Vagina (tissue), 2 donors: Measurements from ENCODE around the gene RYR1. TPM values are rescaled to one million over a fixed set of nuclear protein-coding genes. Genes with fewer than 3 reads are reported as not detected.

Experiments
- DNase-seq, 2 donors: peaks; one replicate each; pipeline ENCODE4 v3.0.0-alpha.2; 2017; ENCODE audit errors: extremely low spot score in 2 of 2
- H3K27ac ChIP-seq: fragments of 200-600 bp; sonication (generic); one replicate; pipeline ENCODE4 v1.5.1; 2019
- H3K27me3 ChIP-seq: fragments of 200-600 bp; sonication (generic); one replicate; pipeline ENCODE4 v1.5.1; 2019
- H3K36me3 ChIP-seq, 2 donors: fragments of 200-600 bp; sonication (generic); one replicate each; pipeline ENCODE4 v1.5.1; 2017 to 2019
- H3K4me1 ChIP-seq: fragments of 200-600 bp; sonication (generic); one replicate; pipeline ENCODE4 v1.5.1; 2019
- H3K4me3 ChIP-seq, 2 donors: fragments of 200-600 bp; sonication (generic); 1 replicate in 1 of 2; 2 replicates in 1 of 2; pipeline ENCODE4 v1.5.1; 2016 to 2019
- H3K9me3 ChIP-seq: fragments of 200-600 bp; sonication (generic); one replicate; pipeline ENCODE4 v1.5.1; 2019
- POLR2A ChIP-seq, 2 donors: fragments of 450-650 bp; IDR thresholded peaks; one replicate each; pipeline ENCODE4 v1.6.1; 2017; ENCODE audit warnings: antibody characterized with exemption in 2 of 2, mild to moderate bottlenecking in 2 of 2, moderate library complexity in 2 of 2
- POLR2AphosphoS5 ChIP-seq, 2 donors: sonication (generic); formaldehyde crosslinking; IDR thresholded peaks; one replicate each; pipeline ENCODE4 v1.9.0; 2017; ENCODE audit warnings: antibody characterized with exemption in 2 of 2, mild to moderate bottlenecking in 2 of 2, low read depth in 1 of 2; ENCODE audit not compliant: insufficient read depth in 1 of 2
- intact Hi-C: fragments of 100-400 bp; cut with DNase I; formaldehyde crosslinking; loops from one replicate; pipeline ENCODE4 v1.15.1; 2023
- total RNA-seq: library from RNA; depleted of rRNA; stranded (reverse); fragments of >200 nt; gene quantifications from one replicate; pipeline ENCODE4 v1.2.3, GENCODE V29; 2016
- TF ChIP-seq, protein P1 (sequence below), 3 experiments: fragments of 450-650 bp in 2 of 3; fragments of 200-600 bp in 1 of 3; sonication (generic) in 1 of 3; IDR thresholded peaks; one replicate each; pipeline ENCODE4 v1.5.1; 2017 to 2019; ENCODE audit warnings: antibody characterized with exemption in 3 of 3, mild to moderate bottlenecking in 2 of 3, moderate library complexity in 2 of 3

The RYR1 gene
- total RNA-seq, 1 donor from 2014 or later: 1.5 TPM

DNA sequence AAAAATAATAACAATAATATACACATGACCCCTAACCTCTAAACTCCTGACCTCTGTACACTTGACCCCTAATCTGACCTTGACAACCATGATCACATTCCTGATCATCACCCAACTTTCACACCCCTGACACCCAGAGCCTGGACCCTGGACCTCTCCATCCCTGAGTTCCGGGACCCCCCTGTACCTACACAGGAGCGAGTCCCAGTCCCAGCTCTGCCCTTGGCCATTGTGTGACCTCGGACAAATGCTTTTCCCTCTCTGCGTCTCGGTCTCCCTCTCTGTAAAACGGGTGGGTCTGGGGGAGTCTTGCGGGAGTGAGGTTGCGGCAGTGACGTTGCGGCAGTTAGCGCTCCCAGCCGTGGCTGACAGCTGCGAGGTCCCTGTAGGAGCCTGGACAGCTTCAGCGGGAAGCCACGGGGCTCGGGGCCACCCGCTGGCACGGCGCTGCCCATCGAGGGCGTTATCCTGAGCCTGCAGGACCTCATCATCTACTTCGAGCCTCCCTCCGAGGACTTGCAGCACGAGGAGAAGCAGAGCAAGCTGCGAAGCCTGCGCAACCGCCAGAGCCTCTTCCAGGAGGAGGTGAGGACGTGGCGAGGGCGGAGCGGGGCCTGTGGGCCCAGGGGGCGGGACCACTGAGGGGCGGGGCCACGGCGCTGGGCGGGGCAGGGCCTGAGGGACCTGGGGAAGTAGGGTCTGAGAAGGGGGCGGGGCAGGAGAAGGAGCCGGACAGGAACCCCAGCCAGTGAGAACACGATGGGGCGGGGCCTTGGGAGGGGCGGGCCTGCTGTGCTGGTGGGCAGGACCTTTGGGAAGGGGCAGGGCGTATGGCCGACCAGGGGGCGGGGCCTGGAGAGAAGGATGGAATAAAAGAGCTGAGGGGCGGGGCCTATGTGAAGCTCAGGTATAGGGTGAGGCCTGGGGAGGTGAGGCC, 19.2 kb downstream of the RYR1 start:
- intact Hi-C loops: no loop called here
- Histone ChIP-seq H3K9me3 (no peaks in the 10 kb centered on the region), H3K27me3 (no peaks in the 10 kb centered on the region), H3K36me3 (no peaks in the 10 kb centered on the region), H3K27ac (no peak overlapping the region), H3K4me1 (no peaks in the 10 kb centered on the region), H3K4me3 (no peak overlapping the region)
- TF ChIP-seq POLR2AphosphoS5 (IDR thresholded peaks at IDR 0.05; ENCODE audit: insufficient read depth in 1 of 2, low read depth in 1 of 2) (no peak), POLR2A (IDR thresholded peaks at IDR 0.05) (no peak)
- TF ChIP-seq, protein P1, sequence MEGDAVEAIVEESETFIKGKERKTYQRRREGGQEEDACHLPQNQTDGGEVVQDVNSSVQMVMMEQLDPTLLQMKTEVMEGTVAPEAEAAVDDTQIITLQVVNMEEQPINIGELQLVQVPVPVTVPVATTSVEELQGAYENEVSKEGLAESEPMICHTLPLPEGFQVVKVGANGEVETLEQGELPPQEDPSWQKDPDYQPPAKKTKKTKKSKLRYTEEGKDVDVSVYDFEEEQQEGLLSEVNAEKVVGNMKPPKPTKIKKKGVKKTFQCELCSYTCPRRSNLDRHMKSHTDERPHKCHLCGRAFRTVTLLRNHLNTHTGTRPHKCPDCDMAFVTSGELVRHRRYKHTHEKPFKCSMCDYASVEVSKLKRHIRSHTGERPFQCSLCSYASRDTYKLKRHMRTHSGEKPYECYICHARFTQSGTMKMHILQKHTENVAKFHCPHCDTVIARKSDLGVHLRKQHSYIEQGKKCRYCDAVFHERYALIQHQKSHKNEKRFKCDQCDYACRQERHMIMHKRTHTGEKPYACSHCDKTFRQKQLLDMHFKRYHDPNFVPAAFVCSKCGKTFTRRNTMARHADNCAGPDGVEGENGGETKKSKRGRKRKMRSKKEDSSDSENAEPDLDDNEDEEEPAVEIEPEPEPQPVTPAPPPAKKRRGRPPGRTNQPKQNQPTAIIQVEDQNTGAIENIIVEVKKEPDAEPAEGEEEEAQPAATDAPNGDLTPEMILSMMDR (IDR thresholded peaks at IDR 0.05): no peak
- DNase-seq: no peak

GRCh38 chr19:38453596-38453995, 20.1 kb downstream of the RYR1 start:
- Histone ChIP-seq H3K36me3 (no peaks in the 10 kb centered on the region), H3K27ac (no peak overlapping the region), H3K9me3 (no peaks in the 10 kb centered on the region), H3K4me1 (no peaks in the 10 kb centered on the region), H3K27me3 (no peaks in the 10 kb centered on the region), H3K4me3 (no peak overlapping the region)
- DNase-seq: no peak
- TF ChIP-seq POLR2A (IDR thresholded peaks at IDR 0.05) (no peak), POLR2AphosphoS5 (IDR thresholded peaks at IDR 0.05; ENCODE audit: insufficient read depth in 1 of 2, low read depth in 1 of 2) (no peak)
- TF ChIP-seq, protein P1 (IDR thresholded peaks at IDR 0.05): no peak
- intact Hi-C loops: no loop called here

GRCh38 chr19:38455031-38455430, 21.5 kb downstream of the RYR1 start:
- no peak overlapping the region for H3K4me3 ChIP-seq
- TF ChIP-seq, protein P1 (IDR thresholded peaks at IDR 0.05): no peak
- no peak for TF ChIP-seq POLR2A (IDR thresholded peaks at IDR 0.05)
- TF ChIP-seq POLR2AphosphoS5 (IDR thresholded peaks at IDR 0.05; ENCODE audit: insufficient read depth in 1 of 2, low read depth in 1 of 2): no peak
- no peak overlapping the region for H3K27ac ChIP-seq
- H3K36me3 ChIP-seq: no peaks in the 10 kb centered on the region
- H3K9me3 ChIP-seq: no peaks in the 10 kb centered on the region
- H3K27me3 ChIP-seq: no peaks in the 10 kb centered on the region
- intact Hi-C loops: no loop called here
- H3K4me1 ChIP-seq: no peaks in the 10 kb centered on the region
- DNase-seq: no peak

GRCh38 chr19:38457202-38457601, 23.7 kb downstream of the RYR1 start:
- no peaks in the 10 kb centered on the region for H3K9me3 ChIP-seq
- no peaks in the 10 kb centered on the region for H3K36me3 ChIP-seq
- no peak overlapping the region for H3K27ac ChIP-seq
- DNase-seq: no peak
- H3K4me1 ChIP-seq: no peaks in the 10 kb centered on the region
- TF ChIP-seq, protein P1 (IDR thresholded peaks at IDR 0.05): no peak
- no peak for TF ChIP-seq POLR2A (IDR thresholded peaks at IDR 0.05)
- no peak for TF ChIP-seq POLR2AphosphoS5 (IDR thresholded peaks at IDR 0.05; ENCODE audit: insufficient read depth in 1 of 2, low read depth in 1 of 2)
- H3K4me3 ChIP-seq: no peak overlapping the region
- intact Hi-C loops: no loop called here
- H3K27me3 ChIP-seq: no peaks in the 10 kb centered on the region
